ENCODE results near the gene VWA8. TPM values are rescaled to one million over a fixed set of nuclear protein-coding genes. Genes with fewer than 3 reads are reported as not detected.

Gene VWA8
- total RNA-seq, 1 donor from 2014 or later = 19.6 TPM

DNA sequence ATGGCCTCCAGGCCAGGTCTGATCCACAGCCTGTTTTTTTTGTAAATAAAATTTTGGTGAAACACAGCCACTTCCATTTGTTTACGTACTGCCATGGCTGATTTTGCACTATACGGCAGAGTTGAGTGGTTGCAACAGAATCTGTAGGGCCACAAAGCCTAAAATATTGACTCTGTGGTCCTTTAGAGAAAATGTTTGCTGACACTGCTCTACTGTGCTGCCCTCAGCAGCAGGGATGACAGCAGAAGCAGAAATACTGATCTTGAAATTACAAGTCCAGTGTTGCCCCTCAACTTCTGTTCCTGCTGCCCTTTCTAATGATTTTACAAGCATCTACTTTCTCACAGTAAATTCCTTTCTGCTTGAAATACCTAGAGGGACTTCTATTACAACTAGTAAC lies 258.4 kb downstream of the VWA8 start:
- Mint-ChIP-seq H3K27me3 (no peaks in the 10 kb centered on the region), H3K4me1 (ENCODE audit: unreplicated experiment) (peaks cover 11% of the 10 kb centered on the region), H3K9me3 (no peaks in the 10 kb centered on the region), H3K27ac (no peak overlapping the region), H3K36me3 (peaks cover 9% of the 10 kb centered on the region), H3K4me3 (no peak overlapping the region)
- no peak for DNase-seq (ENCODE audit: extremely low spot score, unreplicated experiment)
- TF ChIP-seq, protein P1, sequence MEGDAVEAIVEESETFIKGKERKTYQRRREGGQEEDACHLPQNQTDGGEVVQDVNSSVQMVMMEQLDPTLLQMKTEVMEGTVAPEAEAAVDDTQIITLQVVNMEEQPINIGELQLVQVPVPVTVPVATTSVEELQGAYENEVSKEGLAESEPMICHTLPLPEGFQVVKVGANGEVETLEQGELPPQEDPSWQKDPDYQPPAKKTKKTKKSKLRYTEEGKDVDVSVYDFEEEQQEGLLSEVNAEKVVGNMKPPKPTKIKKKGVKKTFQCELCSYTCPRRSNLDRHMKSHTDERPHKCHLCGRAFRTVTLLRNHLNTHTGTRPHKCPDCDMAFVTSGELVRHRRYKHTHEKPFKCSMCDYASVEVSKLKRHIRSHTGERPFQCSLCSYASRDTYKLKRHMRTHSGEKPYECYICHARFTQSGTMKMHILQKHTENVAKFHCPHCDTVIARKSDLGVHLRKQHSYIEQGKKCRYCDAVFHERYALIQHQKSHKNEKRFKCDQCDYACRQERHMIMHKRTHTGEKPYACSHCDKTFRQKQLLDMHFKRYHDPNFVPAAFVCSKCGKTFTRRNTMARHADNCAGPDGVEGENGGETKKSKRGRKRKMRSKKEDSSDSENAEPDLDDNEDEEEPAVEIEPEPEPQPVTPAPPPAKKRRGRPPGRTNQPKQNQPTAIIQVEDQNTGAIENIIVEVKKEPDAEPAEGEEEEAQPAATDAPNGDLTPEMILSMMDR (conservative IDR thresholded peaks at IDR 0.05) = no peak

DNA sequence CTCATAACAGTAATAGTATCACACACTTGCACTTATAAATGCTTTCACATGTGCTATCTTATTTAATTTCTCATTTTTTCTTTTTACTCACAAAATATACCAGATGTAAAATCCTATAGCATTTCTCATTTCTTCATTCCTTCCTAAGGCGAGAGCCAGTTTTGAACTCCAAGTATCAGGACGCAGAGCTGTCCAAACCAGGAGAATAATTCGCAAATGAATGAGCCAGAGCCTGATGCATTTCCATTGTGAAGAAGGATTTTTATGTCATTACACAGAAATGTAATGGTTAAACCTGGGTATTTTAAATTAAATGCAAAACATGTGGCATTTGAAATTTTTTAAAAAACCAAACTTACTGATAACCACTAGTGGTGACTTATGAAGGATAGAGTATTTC lies 259.2 kb downstream of the VWA8 start:
- no peaks in the 10 kb centered on the region for H3K27me3 Mint-ChIP-seq
- peaks cover 18% of the 10 kb centered on the region for H3K4me1 Mint-ChIP-seq (ENCODE audit: unreplicated experiment)
- peaks cover 9% of the 10 kb centered on the region for H3K36me3 Mint-ChIP-seq
- H3K9me3 Mint-ChIP-seq = no peaks in the 10 kb centered on the region
- DNase-seq (ENCODE audit: extremely low spot score, unreplicated experiment) = no peak
- TF ChIP-seq, protein P1 (conservative IDR thresholded peaks at IDR 0.05) = no peak
- no peak overlapping the region for H3K4me3 Mint-ChIP-seq
- H3K27ac Mint-ChIP-seq = no peak overlapping the region

DNA sequence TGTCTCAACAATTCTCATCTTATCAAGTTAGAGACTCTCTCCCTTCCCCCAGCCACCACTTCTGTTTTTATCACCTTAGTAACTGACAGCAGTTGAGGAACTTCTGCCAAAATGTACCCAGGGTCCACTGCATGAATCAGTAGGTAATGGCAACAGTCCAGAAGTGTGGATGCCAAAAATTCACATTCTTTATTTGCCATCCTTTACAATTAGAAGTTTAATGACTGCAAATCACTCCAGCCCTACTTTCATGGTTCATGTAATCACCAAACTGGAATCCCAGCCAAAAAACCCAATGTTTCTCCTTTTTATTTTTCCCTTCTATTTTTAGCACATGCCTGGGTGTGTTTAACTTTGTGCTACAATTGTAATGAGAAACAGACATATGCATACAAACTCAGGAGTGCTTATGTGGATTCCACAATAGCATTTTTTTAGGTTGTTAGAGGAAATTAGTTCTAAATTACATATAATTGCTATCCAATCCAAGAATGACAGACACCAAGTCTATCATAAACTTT lies 260.1 kb downstream of the VWA8 start:
- H3K4me3 Mint-ChIP-seq = no peak overlapping the region
- TF ChIP-seq, protein P1 (conservative IDR thresholded peaks at IDR 0.05) = no peak
- no peak for DNase-seq (ENCODE audit: extremely low spot score, unreplicated experiment)
- H3K27me3 Mint-ChIP-seq = no peaks in the 10 kb centered on the region
- H3K4me1 Mint-ChIP-seq (ENCODE audit: unreplicated experiment) = peaks cover 25% of the 10 kb centered on the region
- peaks cover 9% of the 10 kb centered on the region for H3K36me3 Mint-ChIP-seq
- no peak overlapping the region for H3K27ac Mint-ChIP-seq
- no peaks in the 10 kb centered on the region for H3K9me3 Mint-ChIP-seq

DNA sequence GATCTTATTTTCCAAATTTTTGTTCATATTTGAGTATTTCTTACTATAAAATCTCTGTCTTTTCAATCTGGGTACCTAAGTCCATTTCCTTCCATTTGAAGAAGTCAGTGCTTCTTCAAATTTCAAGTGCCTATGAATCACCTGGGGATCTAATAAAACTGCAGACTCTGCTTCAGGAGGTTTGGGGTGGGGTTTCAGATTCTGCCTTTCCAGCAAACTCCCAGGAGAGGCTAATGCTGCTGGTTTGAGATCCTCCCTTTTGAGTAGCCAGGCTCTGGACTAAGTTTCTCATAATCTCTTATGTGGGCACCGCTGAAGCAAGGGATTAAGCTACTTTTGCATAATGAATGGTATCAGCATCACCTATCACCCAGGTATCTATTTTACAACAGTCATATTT lies 261.1 kb downstream of the VWA8 start:
- H3K9me3 Mint-ChIP-seq = no peaks in the 10 kb centered on the region
- no peak overlapping the region for H3K4me3 Mint-ChIP-seq
- H3K4me1 Mint-ChIP-seq (ENCODE audit: unreplicated experiment) = peaks cover 36% of the 10 kb centered on the region
- DNase-seq (ENCODE audit: extremely low spot score, unreplicated experiment) = no peak
- H3K27ac Mint-ChIP-seq = no peak overlapping the region
- TF ChIP-seq, protein P1 (conservative IDR thresholded peaks at IDR 0.05) = no peak
- H3K36me3 Mint-ChIP-seq = peaks cover 9% of the 10 kb centered on the region
- H3K27me3 Mint-ChIP-seq = no peaks in the 10 kb centered on the region

DNA sequence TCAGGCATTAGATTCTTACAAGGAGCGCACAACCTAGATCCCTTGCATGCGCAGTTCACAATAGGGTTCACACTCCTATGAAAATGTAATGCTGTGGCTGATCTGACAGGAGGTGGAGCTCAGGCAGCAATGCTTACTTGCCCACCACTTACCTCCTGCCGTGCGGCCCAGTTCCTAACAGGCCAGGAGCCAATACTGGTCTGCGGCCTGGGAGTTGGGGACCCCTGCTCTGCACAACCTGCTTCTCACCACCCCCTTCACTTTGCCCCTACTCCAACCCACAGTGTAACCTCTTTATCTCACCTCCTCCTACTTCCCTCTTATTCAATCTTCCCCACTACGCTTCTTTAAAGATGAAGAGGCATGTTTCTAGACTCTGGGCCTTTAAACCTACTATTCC lies 263.3 kb downstream of the VWA8 start:
- no peak overlapping the region for H3K27ac Mint-ChIP-seq
- H3K9me3 Mint-ChIP-seq = no peaks in the 10 kb centered on the region
- TF ChIP-seq, protein P1 (conservative IDR thresholded peaks at IDR 0.05) = no peak
- no peak overlapping the region for H3K4me3 Mint-ChIP-seq
- DNase-seq (ENCODE audit: extremely low spot score, unreplicated experiment) = no peak
- H3K36me3 Mint-ChIP-seq = peaks cover 9% of the 10 kb centered on the region
- no peaks in the 10 kb centered on the region for H3K27me3 Mint-ChIP-seq
- peaks cover 34% of the 10 kb centered on the region for H3K4me1 Mint-ChIP-seq (ENCODE audit: unreplicated experiment)

All from type B pancreatic cell (in vitro differentiated cells).